Mesendoderm (in vitro differentiated cells): ENCODE results near the gene IRS1.

ENCODE experiments used
- DNase-seq: peaks from one replicate; pipeline ENCODE4 v3.0.0; 2013
- H2AK5ac ChIP-seq: 2 replicates; pipeline ENCODE4 v1.6.1; 2013; ENCODE audit warnings: low read length, inconsistent platforms
- H2BK120ac ChIP-seq: 2 replicates; pipeline ENCODE4 v1.6.1; 2013; ENCODE audit warnings: low read depth, mild to moderate bottlenecking, low read length, moderate library complexity, mixed read lengths
- H2BK15ac ChIP-seq: replicated peaks from 2 replicates; pipeline ENCODE4 v1.6.1; 2013; ENCODE audit warnings: low read depth, mild to moderate bottlenecking, moderate library complexity
- H2BK5ac ChIP-seq: 2 replicates; pipeline ENCODE4 v1.6.1; 2013; ENCODE audit warnings: low read length, inconsistent platforms
- H3K18ac ChIP-seq: 2 replicates; pipeline ENCODE4 v1.6.1; 2013; ENCODE audit warnings: mild to moderate bottlenecking, low read length, mixed read lengths
- H3K23ac ChIP-seq: one replicate; pipeline ENCODE4 v1.6.1; 2013; ENCODE audit warnings: low read length
- H3K27ac ChIP-seq: 2 replicates; pipeline ENCODE4 v1.5.1; 2013; ENCODE audit warnings: low read depth, mild to moderate bottlenecking, inconsistent platforms, low read length, moderate library complexity
- H3K27me3 ChIP-seq: 2 replicates; pipeline ENCODE4 v1.6.1; 2013; ENCODE audit warnings: low read length, control low read depth, mild to moderate bottlenecking, inconsistent platforms; ENCODE audit not compliant: insufficient read depth, poor library complexity
- H3K36me3 ChIP-seq: 2 replicates; pipeline ENCODE4 v1.6.1; 2013; ENCODE audit warnings: low read length, inconsistent platforms; ENCODE audit not compliant: control insufficient read depth, insufficient read depth
- H3K4ac ChIP-seq: one replicate; pipeline ENCODE4 v1.6.1; 2013; ENCODE audit warnings: low read depth, mild to moderate bottlenecking, low read length, moderate library complexity
- H3K4me1 ChIP-seq: 2 replicates; pipeline ENCODE4 v1.6.1; 2013; ENCODE audit warnings: low read depth, low read length, inconsistent platforms; ENCODE audit not compliant: control insufficient read depth
- H3K4me2 ChIP-seq: 2 replicates; pipeline ENCODE4 v1.6.1; 2013; ENCODE audit warnings: low read length
- H3K4me3 ChIP-seq: 2 replicates; pipeline ENCODE4 v1.5.1; 2013; ENCODE audit warnings: mild to moderate bottlenecking, low read length
- H3K56ac ChIP-seq: one replicate; pipeline ENCODE4 v1.6.1; 2013; ENCODE audit warnings: low read length
- H3K79me1 ChIP-seq: 2 replicates; pipeline ENCODE4 v1.6.1; 2013; ENCODE audit warnings: low read length, inconsistent platforms
- H3K79me2 ChIP-seq: 2 replicates; pipeline ENCODE4 v1.6.1; 2013; ENCODE audit warnings: mild to moderate bottlenecking, low read length; ENCODE audit not compliant: control insufficient read depth, insufficient read depth
- H3K9ac ChIP-seq: 2 replicates; pipeline ENCODE4 v1.6.1; 2013; ENCODE audit warnings: low read length, inconsistent platforms
- H4K5ac ChIP-seq: one replicate; pipeline ENCODE4 v1.6.1; 2013; ENCODE audit warnings: low read length
- H4K8ac ChIP-seq: one replicate; pipeline ENCODE4 v1.6.1; 2013; ENCODE audit warnings: low read depth, mild to moderate bottlenecking, control low read depth, low read length, moderate library complexity
- WGBS: extraction: QIAGEN DNeasy Blood & Tissue Kit; methylation state at CpG from one replicate; pipeline ENCODE4 v1.1.7; 2013; ENCODE audit warnings: low lambda C conversion rate, missing lambda C conversion rate; ENCODE audit not compliant: insufficient coverage; ENCODE audit errors: extremely low coverage; 5-methylcytosine and 5-hydroxymethylcytosine counted together

The IRS1 gene

GRCh38 chr2:226803410-226803809 is 3.8 kb upstream of the IRS1 start:
- H3K18ac ChIP-seq, result no peak overlapping the region
- no peak overlapping the region for H3K27ac ChIP-seq
- no peak overlapping the region for H3K23ac ChIP-seq
- no peak for DNase-seq
- no CpG with 5 or more reads among the region's 1 CpG for WGBS
- no peak overlapping the region for H2BK15ac ChIP-seq
- H3K56ac ChIP-seq, result no peak overlapping the region
- no peak overlapping the region for H2BK120ac ChIP-seq
- no peak overlapping the region for H3K4me2 ChIP-seq
- peaks cover 5% of the 10 kb centered on the region for H3K79me2 ChIP-seq
- no peaks in the 10 kb centered on the region for H3K79me1 ChIP-seq
- no peak overlapping the region for H3K4me3 ChIP-seq
- no peak overlapping the region for H2AK5ac ChIP-seq
- no peak overlapping the region for H4K8ac ChIP-seq
- H3K4me1 ChIP-seq, result peaks cover 4% of the 10 kb centered on the region
- H3K36me3 ChIP-seq, result no peaks in the 10 kb centered on the region
- no peak overlapping the region for H4K5ac ChIP-seq
- H3K4ac ChIP-seq, result no peak overlapping the region
- H3K27me3 ChIP-seq, result no peaks in the 10 kb centered on the region
- H3K9ac ChIP-seq, result no peak overlapping the region
- H2BK5ac ChIP-seq, result no peak overlapping the region

GRCh38 chr2:226802573-226802972 is 3.0 kb upstream of the IRS1 start:
- H3K79me1 ChIP-seq, result peaks cover under 1% of the 10 kb centered on the region
- H2BK15ac ChIP-seq, result no peak overlapping the region
- H3K27me3 ChIP-seq, result no peaks in the 10 kb centered on the region
- peaks cover 4% of the 10 kb centered on the region for H3K4me1 ChIP-seq
- H4K5ac ChIP-seq, result no peak overlapping the region
- H3K56ac ChIP-seq, result no peak overlapping the region
- no peak overlapping the region for H3K23ac ChIP-seq
- no peak overlapping the region for H3K4me2 ChIP-seq
- peaks cover 13% of the 10 kb centered on the region for H3K79me2 ChIP-seq
- no peak overlapping the region for H3K27ac ChIP-seq
- no peak overlapping the region for H2BK120ac ChIP-seq
- H3K9ac ChIP-seq, result no peak overlapping the region
- no peak overlapping the region for H3K18ac ChIP-seq
- no peak overlapping the region for H3K4me3 ChIP-seq
- H2AK5ac ChIP-seq, result no peak overlapping the region
- H3K36me3 ChIP-seq, result no peaks in the 10 kb centered on the region
- WGBS, result no CpG with 5 or more reads among the region's 4 CpGs
- H4K8ac ChIP-seq, result no peak overlapping the region
- DNase-seq, result peak; percentile 67
- H3K4ac ChIP-seq, result no peak overlapping the region
- no peak overlapping the region for H2BK5ac ChIP-seq

GRCh38 chr2:226800941-226801784 is 1.5 kb upstream of the IRS1 start:
- Histone ChIP-seq H3K27ac (no peak overlapping the region), H3K4me2 (peak overlapping the region; percentile 91), H3K4me3 (peak overlapping the region; percentile 81)

DNA sequence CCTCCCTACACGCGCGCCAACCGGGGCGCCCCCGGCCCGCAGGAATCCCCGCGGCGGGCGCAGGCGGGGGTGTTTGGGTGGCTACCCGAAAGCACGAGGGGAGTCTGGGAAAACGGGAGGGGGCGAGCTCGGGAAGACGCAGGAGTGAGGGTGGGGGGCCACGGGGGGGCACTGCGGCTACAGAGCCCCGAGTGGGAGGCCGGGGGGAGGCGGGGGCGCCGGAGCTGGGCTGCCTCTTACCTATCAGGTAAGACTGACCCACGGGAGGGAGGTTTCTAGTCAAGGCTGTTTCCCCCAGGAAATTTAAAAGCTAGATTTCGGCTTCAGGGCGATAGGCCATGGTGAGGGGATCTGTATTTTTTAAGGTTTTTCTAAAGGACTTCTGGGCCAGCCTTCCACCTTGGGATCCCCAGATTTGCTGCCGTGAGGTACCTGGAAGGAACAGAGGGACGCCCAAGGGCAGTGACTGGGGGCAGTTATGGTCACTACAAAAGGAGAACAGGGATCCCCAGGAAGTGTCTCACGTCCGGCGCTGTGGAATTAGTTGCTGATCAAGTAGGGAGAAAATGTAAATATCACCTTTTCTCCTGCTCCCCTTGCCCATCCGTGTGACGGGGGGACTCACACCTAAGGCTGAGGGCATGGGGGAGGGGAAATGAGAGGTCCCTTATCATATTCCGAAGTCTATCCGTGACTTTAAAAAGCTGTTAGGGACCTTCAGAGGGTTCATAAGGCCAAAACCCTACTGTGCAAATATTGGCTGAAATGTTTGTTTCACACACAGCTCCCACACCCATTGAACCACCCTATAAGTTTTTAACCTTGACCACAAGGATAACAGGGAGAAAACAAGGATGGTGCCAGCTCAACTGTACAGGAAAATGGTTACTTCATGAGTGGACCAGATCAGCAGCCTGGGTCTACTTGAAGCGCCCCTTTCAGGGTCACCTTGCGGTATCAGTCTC is 638 bp upstream of the IRS1 start:
- no peak overlapping the region for H2AK5ac ChIP-seq
- H3K9ac ChIP-seq, result peak overlapping the region; percentile 74
- H2BK5ac ChIP-seq, result peak overlapping the region; percentile 45
- peak overlapping the region; percentile 94 for H3K18ac ChIP-seq
- H2BK15ac ChIP-seq, result no peak overlapping the region
- WGBS, result no CpG with 5 or more reads among the region's 39 CpGs
- peaks cover 36% of the 10 kb centered on the region for H3K79me2 ChIP-seq
- peak overlapping the region; percentile 42 for H3K4me3 ChIP-seq
- peak; percentile 58 for DNase-seq
- H3K27ac ChIP-seq, result peak overlapping the region; percentile 52
- H3K4ac ChIP-seq, result peak overlapping the region; percentile 4
- H4K8ac ChIP-seq, result no peak overlapping the region
- H3K23ac ChIP-seq, result no peak overlapping the region
- no peaks in the 10 kb centered on the region for H3K27me3 ChIP-seq
- H3K4me2 ChIP-seq, result peak overlapping the region; percentile 91
- H3K56ac ChIP-seq, result peak overlapping the region; percentile 92
- no peak overlapping the region for H4K5ac ChIP-seq
- peaks cover 2% of the 10 kb centered on the region for H3K36me3 ChIP-seq
- H3K79me1 ChIP-seq, result peaks cover 5% of the 10 kb centered on the region
- H2BK120ac ChIP-seq, result peak overlapping the region; percentile 62
- peaks cover 6% of the 10 kb centered on the region for H3K4me1 ChIP-seq

More at GRCh38 chr2:226800941-226801784, 1.5 kb upstream of the IRS1 start:
- WGBS, result no CpG with 5 or more reads among the region's 33 CpGs
- no peak overlapping the region for H2AK5ac ChIP-seq
- no peak overlapping the region for H3K23ac ChIP-seq
- no peak overlapping the region for H2BK120ac ChIP-seq
- peak overlapping the region; percentile 74 for H3K9ac ChIP-seq
- H4K5ac ChIP-seq, result no peak overlapping the region
- H3K18ac ChIP-seq, result no peak overlapping the region
- DNase-seq, result peak; percentile 94
- peak overlapping the region; percentile 4 for H3K4ac ChIP-seq
- no peaks in the 10 kb centered on the region for H3K27me3 ChIP-seq
- H3K79me1 ChIP-seq, result peaks cover 5% of the 10 kb centered on the region
- no peak overlapping the region for H2BK15ac ChIP-seq
- peaks cover 27% of the 10 kb centered on the region for H3K79me2 ChIP-seq
- H3K4me1 ChIP-seq, result peaks cover 4% of the 10 kb centered on the region
- no peaks in the 10 kb centered on the region for H3K36me3 ChIP-seq
- no peak overlapping the region for H2BK5ac ChIP-seq
- H3K56ac ChIP-seq, result peak overlapping the region; percentile 92
- H4K8ac ChIP-seq, result no peak overlapping the region

DNA sequence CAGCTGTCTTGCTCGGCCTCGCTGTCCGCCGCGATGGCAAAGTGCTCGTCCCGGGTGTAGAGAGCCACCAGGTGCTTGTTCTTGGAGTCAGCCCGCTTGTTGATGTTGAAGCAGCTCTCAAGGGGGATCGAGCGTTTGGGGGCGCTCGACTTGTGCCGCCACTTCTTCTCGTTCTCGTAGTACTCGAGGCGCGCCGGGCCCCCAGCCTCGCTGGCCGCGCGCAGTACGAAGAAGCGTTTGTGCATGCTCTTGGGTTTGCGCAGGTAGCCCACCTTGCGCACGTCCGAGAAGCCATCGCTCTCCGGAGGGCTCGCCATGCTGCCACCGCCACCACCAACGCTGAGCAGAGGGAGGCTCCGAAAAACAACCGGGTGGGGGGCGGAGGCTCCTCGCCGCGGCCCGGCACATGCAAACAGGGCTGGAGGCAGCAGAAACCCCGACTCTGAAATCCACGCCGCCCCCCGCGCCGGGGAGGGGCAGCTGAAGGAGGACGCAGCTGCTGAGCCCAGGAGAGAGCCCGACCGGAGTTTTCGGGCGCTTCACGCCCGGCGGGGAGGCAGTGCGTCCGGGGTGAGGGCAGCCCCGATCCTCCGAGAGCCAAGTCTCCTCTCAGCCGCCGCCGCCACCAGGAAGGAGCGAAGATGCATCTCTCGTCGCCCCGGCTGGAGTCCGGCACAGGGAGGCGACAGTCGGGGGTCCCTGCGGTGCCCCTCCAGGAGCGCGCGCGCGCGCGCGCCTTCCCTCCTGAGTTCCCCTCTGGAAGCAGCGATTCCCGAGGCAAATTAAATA is 1.0 kb downstream of the IRS1 start:
- Histone ChIP-seq H3K18ac (peak overlapping the region; percentile 81), H2BK5ac (peak overlapping the region; percentile 55), H3K79me1 (peaks cover 7% of the 10 kb centered on the region), H3K4ac (peak overlapping the region; percentile 49), H3K4me3 (peak overlapping the region; percentile 76), H3K9ac (peak overlapping the region; percentile 84), H3K79me2 (peaks cover 52% of the 10 kb centered on the region), H3K27ac (peak overlapping the region; percentile 85), H4K5ac (no peak overlapping the region), H3K27me3 (no peaks in the 10 kb centered on the region), H2BK120ac (no peak overlapping the region), H2AK5ac (no peak overlapping the region), H3K4me1 (peaks cover 8% of the 10 kb centered on the region), H3K56ac (peak overlapping the region; percentile 91), H4K8ac (no peak overlapping the region), H3K4me2 (peak overlapping the region; percentile 83), H3K36me3 (peaks cover 2% of the 10 kb centered on the region), H2BK15ac (no peak overlapping the region), H3K23ac (peak overlapping the region; percentile 72)
- WGBS, result no CpG with 5 or more reads among the region's 80 CpGs
- peak; percentile 75 for DNase-seq
